SHP77 treated with DMSO at 0.1 percent for 48 hours (cell line): ENCODE data around the gene CDH13.

ENCODE experiments used
- DNase-seq: peaks from one replicate; lab custom pipeline; 2025; lab: John Stamatoyannopoulos, UW

The CDH13 gene

DNA sequence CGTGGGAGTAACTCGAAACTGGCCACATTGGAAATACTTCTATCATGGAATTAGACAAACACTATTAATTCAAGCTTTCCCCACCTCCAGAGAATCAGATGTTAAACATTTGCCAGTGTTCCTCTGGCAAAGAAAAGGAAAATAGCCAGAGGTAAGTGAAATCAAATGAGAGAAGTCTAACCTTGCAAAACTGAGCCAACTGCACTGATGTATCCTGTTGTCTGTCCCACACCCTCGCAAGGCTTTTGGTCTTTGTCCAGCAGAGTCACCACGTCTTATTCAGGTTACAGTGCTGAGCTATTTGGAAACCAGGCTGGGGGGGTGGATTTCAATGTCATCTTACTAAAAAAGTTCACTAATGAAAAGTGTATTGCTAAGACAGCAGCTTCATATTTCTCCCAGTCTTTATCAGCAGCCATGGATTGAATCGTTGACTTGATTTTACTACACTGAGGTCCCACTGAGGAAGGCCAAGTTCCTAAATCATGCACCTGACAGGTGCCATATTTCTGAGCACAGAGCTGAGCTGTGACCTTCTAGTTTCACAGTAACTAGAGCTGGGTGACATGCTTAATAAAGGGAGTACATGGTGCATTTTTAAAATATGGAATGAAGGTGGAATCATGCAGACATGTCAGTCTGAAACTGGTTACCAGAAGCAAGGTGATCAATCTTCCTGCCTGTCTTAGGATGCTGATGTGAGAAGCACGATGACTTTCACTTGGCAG lies 1095.9 kb downstream of the CDH13 start:
- DNase-seq, result no peak

DNA sequence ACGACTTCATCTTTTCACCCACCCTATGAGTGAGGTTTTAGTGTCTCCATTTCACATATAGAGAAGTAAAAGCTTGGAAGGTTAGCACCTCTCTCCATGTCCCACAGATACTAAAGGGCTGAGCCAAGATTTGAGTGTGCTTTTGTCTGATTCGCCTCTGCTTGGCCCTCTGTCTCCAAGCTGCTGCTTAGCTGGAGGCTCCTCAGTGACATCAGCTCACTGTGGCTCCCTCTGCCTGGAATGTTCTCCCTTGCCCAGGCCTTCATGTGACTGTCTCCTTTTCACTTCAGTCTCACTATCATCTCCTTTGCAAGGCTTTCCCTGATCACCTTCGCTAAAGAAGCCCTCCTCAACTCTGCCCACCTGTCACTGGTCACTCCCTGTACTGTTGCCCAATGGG lies 1096.5 kb downstream of the CDH13 start:
- DNase-seq, result no peak

DNA sequence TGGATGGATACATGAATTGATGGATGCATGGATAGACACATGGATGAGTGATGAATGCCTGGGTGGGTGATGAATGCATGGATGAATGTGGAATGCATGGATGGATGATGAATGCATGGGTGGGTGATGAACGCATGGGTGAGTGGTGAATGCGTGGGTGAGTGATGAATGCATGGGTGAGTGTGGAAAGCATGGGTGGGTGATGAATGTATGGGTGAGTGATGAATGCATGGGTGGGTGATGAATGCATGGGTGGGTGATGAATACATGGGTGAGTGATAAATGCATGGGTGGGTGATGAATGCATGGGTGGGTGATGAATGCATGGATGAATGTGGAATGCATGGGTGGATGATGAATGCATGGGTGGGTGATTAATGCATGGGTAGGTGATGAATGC lies 1097.1 kb downstream of the CDH13 start:
- no peak for DNase-seq

DNA sequence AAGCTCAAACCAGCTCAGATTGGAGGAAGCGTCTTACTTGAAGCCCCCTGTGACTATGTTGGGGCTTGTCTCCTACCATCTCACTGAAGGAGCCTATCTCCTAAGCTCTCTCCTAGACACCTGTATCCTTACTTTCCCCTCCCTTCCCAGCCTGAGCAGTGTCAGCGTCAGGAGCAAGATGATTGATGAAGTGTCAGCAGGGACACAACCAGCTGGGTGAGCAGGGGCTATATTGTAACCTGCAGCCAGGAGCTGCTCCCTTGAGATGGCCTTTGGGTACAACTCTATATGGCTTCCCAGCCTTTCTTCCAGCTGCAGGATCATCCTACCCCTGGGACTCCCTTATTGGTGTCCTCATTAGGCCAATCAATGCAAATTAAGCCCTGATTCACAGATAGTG lies 1097.8 kb downstream of the CDH13 start:
- DNase-seq, result no peak

DNA sequence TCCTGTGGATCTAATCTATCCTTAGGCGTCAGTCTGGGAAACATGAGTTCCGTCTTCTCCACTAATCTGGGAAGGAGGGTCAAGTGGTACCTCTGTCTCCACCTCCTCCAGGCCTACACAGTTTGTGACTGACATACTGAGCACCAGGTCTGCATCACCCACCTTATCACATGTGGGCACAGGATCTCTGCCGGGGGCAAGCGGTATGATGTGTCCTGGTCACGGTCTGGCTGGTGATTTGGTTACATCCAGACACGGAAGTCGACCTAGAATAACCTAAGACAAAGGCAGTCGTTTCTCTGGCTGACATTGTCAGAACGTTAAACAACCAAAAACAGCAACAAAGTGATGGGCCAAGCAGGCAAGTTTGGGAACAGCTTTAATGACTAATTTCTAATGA lies 1098.5 kb downstream of the CDH13 start:
- no peak for DNase-seq

DNA sequence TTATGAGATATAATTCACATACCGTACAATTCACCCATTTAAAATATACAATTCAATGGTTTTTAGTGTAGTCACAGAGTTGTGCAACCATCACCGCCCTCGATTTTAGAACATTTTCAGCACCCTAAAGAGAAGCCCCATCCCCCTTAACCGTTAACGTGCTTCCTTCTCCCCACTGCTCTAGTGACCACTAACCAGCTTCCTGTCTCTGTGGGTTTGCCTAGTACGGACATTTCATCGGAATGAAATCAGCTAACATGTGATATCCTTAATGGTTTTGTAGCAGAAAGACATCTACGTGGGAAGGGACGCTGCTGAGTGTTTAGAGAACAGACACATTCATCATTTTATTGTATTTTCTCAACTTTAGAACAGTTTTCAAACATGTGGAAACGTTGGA lies 1100.2 kb downstream of the CDH13 start:
- no peak for DNase-seq

DNA sequence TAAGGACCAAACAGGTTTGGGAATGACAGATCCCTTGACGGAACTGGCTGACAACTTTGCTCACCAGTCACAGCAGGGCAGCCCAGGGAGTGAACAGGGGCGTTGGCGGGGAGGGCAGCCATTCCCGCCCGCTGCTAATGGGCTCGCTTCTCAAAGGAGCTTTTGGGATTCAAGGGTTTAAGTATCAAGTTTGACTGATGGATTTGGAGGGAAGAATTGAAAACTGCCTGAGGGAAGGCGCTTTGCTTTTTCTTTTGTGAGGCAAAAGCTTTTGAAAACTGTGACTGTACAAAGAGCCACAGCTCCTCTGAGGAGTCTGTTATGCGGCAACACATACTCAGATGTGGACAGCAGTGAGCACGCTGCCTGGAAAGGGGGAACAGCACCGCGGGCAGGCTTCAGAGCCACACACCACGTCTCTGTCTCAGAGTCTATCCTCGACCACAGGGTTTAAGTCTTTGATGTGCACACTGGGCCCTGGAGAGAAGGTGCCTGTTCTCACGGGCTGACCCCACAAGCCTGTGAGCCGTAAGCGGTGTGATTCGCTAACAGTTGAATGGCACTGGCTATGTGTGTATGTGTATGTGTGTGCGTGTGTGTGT lies 1101.1 kb downstream of the CDH13 start:
- DNase-seq, result no peak

DNA sequence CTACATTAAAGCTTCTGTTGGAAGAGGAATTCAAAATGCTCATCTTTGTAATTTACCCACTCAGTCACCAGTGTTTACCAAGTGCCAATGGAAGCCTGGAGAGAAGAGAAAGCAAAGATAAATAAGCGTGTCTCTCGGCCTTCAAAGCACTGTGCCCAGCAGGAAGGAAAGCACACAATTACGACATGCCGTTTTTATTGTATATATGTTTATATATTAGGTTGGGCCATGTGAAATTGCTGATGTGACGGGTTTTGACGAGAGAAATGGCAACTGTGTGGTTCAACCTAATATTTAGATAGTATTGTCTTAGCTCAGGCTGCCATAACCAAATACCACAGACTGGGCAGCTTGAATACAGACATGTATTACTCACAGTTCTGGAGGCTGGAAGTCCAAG lies 1101.7 kb downstream of the CDH13 start:
- no peak for DNase-seq

DNA sequence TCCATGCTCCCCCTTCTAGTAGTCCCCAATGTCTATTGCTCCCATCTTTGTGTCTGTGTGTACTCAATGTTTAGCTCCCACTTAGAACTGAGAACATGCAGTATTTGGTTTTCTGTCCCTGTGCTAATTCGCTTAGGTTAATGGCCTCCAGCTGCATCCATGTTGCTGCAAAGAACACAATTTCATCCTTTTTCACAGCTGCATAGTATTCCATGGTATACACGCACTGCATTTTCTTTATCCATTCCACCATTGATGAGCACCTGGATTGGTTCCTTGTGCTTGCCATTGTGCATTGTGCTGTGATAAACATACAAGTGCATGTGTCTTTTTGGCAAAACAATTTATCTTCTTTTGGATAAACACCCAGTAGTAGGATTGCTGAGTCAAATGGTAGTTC lies 1104.0 kb downstream of the CDH13 start:
- DNase-seq, result no peak

DNA sequence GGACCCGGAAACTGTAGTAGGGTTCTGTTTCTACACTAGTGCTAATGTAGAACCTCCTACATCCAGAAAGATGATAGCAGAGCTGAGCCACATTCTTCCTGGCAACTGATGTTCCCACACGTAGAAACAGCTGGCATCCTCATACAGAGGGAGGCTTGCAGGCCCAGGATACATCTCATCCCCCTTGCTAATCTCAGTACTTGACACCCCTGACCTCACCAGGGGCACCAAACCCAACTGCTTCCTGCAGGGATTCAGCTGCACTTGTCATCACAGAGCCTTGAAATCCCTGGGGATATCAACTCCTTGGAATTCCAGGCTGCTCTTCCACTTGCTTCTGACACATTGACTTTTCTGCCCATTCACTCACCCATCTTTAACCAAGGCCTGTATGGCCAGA lies 1105.8 kb downstream of the CDH13 start:
- no peak for DNase-seq

DNA sequence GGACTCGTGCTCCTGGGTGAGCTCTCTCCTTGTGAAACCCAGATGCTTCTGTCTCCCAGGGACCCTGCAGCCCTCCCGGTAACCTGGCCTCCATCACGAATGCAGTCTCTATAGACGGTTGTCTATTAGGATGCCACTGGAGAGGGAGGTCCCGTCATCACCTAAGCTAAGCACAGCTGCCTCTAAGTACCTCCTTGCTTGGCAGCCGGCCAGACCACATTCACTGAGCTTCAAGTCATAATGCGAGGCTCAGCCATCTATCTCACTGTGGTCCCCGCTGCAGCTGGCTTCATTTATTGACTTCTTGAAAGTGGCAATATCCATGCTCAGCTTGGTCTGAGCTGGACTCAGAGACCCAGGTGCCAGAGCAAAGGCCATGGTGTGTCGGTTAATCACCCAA lies 1106.5 kb downstream of the CDH13 start:
- DNase-seq, result peak; percentile 99

DNA sequence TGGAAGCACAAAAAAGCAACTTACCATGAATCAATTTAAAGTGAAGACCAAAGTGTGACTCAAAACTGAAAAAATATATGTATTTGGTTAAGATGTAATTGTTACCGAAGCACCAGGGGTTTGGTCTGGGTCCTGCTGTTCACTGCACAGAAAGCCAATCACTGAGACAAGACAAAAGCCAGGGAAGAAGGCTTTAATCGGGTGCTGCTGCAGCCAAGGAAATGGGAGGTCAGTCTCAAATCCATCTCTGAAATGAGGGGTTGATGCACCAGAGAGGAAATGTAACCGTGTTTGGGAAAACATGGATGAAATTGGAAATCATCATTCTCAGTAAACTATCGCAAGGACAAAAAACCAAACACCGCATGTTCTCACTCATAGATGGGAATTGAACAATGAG lies 1107.4 kb downstream of the CDH13 start:
- no peak for DNase-seq

DNA sequence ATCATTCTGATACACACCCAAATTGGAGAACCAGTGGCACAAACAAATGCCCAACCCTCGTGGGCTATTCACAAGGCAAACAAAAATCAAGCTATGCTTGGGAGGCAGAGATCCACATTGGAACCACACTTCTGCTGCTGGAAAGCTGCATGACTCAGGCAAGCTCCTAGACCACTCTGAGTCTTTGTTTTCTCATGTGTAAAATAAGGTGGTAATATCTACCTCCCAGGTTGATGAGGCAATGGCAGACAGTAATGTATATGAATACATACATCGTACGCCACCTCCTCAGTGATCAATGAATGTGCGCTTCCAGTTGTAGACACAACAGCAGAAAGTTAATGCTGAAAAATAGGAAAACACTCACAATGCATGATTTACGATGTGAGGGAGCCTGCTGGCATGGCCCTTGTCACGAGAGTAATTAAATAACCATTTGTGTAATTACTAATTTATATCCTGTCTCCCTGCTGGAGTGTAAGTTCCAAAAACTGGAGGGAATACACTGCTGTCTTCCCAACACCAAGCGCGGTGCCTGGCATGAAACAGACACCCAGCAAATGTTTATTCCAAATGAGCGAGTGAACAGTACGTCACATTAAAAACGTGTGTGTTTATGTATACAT lies 1111.1 kb downstream of the CDH13 start:
- no peak for DNase-seq

DNA sequence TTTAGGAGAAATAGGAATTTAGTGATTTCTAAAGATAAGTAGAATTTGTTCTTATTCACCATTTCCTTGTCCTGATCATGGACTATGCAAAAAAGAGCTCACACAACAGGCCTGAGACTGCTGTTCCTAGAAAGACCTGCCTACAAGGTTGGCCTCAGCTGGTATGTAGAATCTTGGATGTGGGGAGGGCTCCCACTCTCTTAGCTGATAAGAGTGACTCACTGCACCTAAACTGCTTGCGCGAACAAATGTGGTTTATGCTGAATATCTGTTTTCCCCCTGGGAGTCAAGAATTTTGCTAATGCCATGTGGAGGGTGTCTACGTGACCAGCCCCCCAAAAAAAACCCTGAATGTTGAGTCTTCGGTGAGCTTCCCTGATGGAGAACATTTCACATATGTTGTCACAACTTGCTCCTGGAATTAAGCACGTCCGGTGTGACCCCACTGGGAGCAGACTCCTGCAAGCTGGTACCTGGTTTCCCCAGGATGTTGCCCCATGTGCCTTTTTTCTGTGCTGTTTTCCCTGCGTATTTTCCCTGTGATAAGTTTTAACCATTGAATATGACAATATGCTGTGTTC lies 1112.2 kb downstream of the CDH13 start:
- no peak for DNase-seq

DNA sequence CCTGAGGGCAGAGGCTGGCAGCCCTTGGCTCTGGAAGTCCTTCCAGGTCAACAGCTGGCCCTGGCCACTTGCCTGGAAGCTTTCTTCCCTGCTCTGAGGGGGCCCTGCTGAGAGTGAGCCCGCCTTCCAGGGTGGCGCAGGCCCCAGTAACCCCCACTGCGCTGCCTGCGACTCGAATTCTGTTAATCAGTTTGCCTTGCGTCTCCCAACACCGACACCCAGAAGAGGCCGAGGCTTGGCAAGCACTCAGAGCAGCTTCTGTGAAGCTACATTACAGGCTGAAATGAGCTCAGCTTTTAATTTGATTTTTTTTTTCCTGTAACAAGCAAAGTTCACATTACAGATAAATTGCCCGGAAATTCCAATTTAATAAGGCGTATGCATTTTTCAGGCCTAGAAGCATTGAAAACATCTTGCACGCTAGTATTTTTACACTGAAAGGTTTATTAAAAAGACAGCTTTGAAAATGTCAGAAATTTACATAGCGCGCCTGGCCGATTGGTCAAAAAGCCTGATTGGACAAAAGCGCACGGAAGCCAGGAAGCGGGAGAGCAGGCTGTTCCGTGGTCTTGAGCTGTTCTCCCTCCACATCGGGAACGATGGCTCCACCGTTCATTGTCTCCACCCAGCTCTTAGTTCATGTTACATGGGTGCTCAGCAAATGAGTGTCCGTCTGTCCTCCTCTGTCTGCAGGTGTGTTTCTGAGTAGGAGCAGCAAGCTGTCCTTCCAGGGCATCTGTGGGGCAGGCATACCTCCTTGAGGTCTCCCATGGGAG lies 1115.5 kb downstream of the CDH13 start:
- no peak for DNase-seq

DNA sequence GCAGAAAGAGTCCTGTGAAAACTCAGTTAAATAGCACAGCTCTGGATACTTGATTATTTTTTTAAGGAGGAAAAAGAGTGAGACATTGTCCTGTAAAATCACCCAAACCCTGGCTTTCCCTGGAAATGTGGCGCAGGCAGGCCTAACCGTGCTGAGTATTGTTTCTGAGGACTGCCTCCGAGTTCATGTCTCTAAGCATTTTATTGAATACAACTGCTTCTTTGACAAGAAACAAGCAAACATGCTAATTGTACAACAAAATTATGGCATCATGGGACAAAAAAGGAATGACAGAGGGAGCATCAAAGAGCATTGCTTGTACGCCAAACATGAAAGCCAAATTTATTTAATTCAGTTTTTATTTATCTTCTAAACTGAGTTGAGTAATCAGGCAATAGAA lies 1116.5 kb downstream of the CDH13 start:
- no peak for DNase-seq

DNA sequence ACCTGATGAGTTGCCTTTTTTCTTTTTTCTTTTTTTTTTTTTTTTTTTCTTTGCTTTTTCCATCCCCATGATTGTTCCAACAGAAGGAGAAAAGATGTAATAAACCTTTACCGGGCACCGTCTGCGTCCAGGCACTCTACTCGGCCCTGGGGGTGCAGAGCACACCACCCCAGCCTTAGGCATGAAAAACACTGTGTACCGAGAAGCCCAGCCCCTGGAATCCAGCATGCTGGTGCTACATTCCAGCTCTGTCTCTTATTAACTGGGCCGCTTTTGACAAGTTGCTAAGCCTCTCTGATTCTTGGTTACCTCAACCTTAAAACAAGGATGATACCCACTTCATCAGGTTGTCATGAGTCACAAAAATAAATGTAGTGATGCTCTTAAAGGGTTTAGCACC lies 1117.0 kb downstream of the CDH13 start:
- DNase-seq, result no peak

DNA sequence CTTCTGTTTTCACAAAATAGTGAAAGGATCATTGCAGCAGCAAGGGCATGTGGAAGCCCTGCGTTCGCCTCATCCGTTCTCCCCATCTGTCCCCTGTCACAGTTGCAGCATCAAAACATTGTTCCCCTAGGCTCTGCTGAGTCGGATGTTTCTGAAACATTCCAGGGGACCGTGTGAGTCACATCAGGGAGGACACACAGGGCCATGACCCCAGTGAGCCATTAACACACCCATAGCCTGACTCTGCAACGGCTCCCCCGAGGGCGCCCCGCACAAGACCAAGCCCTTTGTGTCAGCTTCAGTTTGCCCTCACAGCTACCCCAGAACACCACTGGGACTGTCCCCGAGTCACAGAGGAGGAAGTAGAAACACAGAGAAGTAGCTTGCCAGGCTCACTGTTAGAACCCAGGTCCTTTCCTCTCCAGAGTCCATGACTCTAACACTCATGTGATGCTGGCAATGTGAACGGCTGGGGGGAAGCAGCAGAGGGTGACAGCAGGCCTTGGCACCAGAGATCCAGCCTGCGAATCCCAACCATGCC lies 1117.7 kb downstream of the CDH13 start:
- DNase-seq, result no peak

DNA sequence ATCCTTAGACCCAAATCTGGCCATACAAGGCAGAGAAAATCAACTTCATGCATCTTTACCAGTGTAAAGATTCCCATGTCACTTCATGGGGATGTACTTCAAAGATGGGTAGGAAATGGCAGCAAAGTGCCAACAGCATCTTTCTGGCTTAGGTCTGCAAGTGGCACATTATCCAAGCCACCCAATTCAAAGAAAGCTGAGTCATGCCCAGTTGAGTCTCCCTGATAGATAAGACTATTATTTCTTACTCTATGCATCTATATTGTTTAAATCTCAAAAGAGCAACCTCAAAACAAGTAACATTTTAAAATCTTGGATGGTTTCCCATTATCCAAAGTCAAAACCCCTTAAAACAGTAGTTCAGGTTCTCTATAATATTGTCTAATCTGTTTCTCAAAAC lies 1119.8 kb downstream of the CDH13 start:
- no peak for DNase-seq

DNA sequence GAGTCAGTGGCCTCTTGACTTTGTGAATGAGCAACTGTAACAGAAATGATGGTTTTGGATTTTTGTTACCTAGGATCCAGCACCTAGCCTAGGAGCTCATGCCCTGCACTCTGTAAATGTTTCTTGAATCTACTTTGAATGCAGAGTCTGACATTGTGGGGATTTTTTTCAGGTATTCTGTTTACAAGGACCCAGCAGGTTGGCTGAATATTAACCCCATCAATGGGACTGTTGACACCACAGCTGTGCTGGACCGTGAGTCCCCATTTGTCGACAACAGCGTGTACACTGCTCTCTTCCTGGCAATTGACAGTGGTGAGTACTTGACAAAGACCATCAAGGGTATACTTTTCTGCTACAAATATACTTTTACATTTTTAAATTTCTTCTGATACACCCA lies 1121.2 kb downstream of the CDH13 start:
- DNase-seq, result no peak

DNA sequence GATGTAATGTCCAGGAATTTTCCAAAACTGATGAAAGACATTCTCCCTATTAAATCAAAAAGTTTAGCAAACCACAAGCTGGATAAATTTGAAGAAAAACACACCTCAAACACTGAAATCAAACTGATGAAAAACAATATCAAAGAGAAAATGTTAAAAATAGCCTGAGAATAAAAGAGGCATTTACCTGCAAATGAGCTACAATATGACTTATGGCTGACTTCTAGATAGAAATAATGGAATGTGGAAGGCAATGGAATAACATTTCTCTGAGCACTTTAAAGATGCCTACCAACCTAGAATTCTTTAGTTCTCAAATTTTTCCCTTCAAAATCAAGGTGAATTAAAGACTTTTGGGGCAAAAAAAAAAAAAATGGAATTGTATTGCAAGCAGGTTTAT lies 1128.6 kb downstream of the CDH13 start:
- no peak for DNase-seq
